Ovary (tissue), 10 donors: ENCODE results near the gene PLPPR3. TPM values are rescaled to one million over a fixed set of nuclear protein-coding genes. Genes with fewer than 3 reads are reported as not detected.
A peak's percentile ranks its signal among the peaks of the same experiment; 100 is the strongest.

ENCODE experiments used
- DNase-seq, 5 donors: peaks; one replicate each; pipeline ENCODE4 v3.0.0-alpha.2; 2019 to 2020
- H3K27ac ChIP-seq, 2 donors: fragments of 200-600 bp; one replicate each; pipeline versions ENCODE4 v1.5.1 to v1.8.0; 2019 to 2022
- H3K27me3 ChIP-seq: fragments of 200-600 bp; one replicate; pipeline ENCODE4 v1.8.0; 2022
- H3K36me3 ChIP-seq: fragments of 200-600 bp; sonication (generic); one replicate; pipeline ENCODE4 v1.5.1; 2019
- H3K4me1 ChIP-seq: one replicate; pipeline ENCODE4 v1.8.1; 2013; ENCODE audit warnings: mild to moderate bottlenecking, moderate library complexity; ENCODE audit not compliant: insufficient read depth
- H3K4me3 ChIP-seq: fragments of 200-600 bp; sonication (generic); one replicate; pipeline ENCODE4 v1.5.1; 2017
- H3K9me3 ChIP-seq, 2 donors: fragments of 200-600 bp in 1 of 2; sonication (generic) in 1 of 2; one replicate each; pipeline versions ENCODE4 v1.5.1 to v1.8.1; 2013 to 2019; ENCODE audit warnings: mild to moderate bottlenecking in 1 of 2, moderate library complexity in 1 of 2
- EP300 ChIP-seq: sonication (generic); formaldehyde crosslinking; IDR thresholded peaks from one replicate; pipeline ENCODE4 v1.6.1; 2017; ENCODE audit warnings: antibody characterized with exemption
- POLR2A ChIP-seq: fragments of 450-650 bp; IDR thresholded peaks from one replicate; pipeline ENCODE4 v1.6.1; 2017; ENCODE audit warnings: antibody characterized with exemption, mild to moderate bottlenecking, moderate library complexity
- whole genome bisulfite sequencing, 3 donors: extraction: QIAGEN DNeasy Blood & Tissue Kit in 1 of 3; methylation state at CpG; one replicate each; pipeline versions ENCODE4 v1.1.5 to v1.1.7; 2013 to 2017; 5-methylcytosine and 5-hydroxymethylcytosine counted together
- intact Hi-C, 4 donors: fragments of 100-400 bp; cut with DNase I; formaldehyde crosslinking; loops; one replicate each; pipeline versions ENCODE4 v1.11.0 to v1.15.1; 2022 to 2023
- long read RNA-seq, 3 donors: library from polyadenylated mRNA in 2 of 3; unstranded in 2 of 3; transcript quantifications; one replicate each; pipeline ENCODE4 v2.0.0 and lab custom pipeline, GENCODE V29; 2021 to 2026
- polyA plus RNA-seq, 2 donors: library from polyadenylated mRNA; stranded (reverse); fragments of 200-250 nt in 1 of 2; fragments of 350-450 nt in 1 of 2; fragmentation: Illumina TruSeq in 1 of 2; extraction: RNeasy Lipid Tissue Mini Kit (QIAGEN cat#74804) in 1 of 2; gene quantifications; one replicate each; pipeline ENCODE4 v1.2.3, GENCODE V29; 2013 to 2014
- total RNA-seq, 7 donors: library from RNA; depleted of rRNA in 2 of 7; stranded (reverse); fragments of >200 nt in 2 of 7; fragmentation: NEBNext Ultra II Directional in 3 of 7; extraction: Animal tissue kit (Norgen Biotek cat#: 25700) in 3 of 7; gene quantifications; one replicate each; pipeline versions ENCODE4 v1.1.0 to v1.2.4, GENCODE V29; 2016 to 2023
- TF ChIP-seq, protein P1 (sequence below), 3 donors: fragments of 450-650 bp in 2 of 3; fragments of 200-600 bp in 1 of 3; IDR thresholded peaks; one replicate each; pipeline versions ENCODE4 v1.5.1 to v1.8.0; 2016 to 2022; ENCODE audit warnings: antibody characterized with exemption in 3 of 3, mild to moderate bottlenecking in 1 of 3
- donor health status: DM: no; HTN: no; CAD: no; lungs with moderate emphysema.
- donor health status: DM: no; HTN: no; CAD: no.
- donor health status: Bipolar disorder and iron deficiency.
- donor health status: DM: yes; HTN: yes; CAD: no.
- donor health status: DM: no; HTN: no; CAD: no.
- donor health status: DM: yes; HTN: yes; CAD: no.

PLPPR3 gene, protein sequence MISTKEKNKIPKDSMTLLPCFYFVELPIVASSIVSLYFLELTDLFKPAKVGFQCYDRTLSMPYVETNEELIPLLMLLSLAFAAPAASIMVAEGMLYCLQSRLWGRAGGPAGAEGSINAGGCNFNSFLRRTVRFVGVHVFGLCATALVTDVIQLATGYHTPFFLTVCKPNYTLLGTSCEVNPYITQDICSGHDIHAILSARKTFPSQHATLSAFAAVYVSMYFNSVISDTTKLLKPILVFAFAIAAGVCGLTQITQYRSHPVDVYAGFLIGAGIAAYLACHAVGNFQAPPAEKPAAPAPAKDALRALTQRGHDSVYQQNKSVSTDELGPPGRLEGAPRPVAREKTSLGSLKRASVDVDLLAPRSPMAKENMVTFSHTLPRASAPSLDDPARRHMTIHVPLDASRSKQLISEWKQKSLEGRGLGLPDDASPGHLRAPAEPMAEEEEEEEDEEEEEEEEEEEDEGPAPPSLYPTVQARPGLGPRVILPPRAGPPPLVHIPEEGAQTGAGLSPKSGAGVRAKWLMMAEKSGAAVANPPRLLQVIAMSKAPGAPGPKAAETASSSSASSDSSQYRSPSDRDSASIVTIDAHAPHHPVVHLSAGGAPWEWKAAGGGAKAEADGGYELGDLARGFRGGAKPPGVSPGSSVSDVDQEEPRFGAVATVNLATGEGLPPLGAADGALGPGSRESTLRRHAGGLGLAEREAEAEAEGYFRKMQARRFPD
- total RNA-seq (10 to 100 TPM in 1 of 7 donors, 1 to 10 TPM in 1, under 1 TPM in 3, not detected in 2; 0.36 to 11.4 (median 0.80) TPM), polyA plus RNA-seq (under 1 TPM; 0.18 to 0.24 TPM)
- long read RNA-seq, donor 1: 0 reads
- long read RNA-seq, donor 2: 0 reads
- long read RNA-seq, donor 3: 0 reads

DNA sequence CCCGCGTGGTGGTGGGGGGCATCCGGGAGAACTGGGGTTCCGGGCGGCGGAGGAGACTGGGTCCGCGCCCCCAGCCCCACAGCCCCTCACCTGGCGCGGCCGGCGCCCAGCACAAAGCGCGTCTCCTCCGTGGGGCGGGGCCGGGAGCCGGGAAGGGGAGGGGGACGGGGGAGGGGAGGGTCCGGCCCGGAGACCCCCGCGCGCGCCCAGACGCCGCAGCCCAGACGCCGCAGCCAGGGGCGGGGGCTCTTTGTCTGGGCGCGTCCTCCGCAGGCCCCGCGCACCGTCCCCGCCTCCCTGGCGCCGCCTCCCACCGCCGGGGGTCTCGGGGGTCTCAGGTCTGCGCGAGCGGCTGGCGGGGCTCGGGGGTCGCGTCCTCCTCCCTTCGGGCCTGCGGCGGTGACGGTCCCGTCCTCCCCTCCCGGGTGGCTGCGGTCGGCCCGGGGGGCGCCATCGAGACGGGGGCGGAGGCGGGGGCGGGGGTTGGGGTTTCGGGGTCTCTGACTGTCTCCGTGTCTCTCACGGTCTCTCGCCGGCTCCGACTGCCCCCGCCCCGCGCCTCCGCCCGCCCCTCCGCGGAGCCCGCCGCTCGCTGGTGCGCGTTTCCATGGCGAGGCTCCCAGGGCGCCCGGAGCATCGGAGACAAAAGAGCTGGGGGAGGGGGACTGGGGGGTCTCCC, at the start of gene PLPPR3:
TSS of gene PLPPR3 (minus strand) at position 131 of the 679 bp plus-strand sequence. CDS start 396 bp downstream, outside the sequence.
- H3K36me3 ChIP-seq: no peaks in the 10 kb centered on the region
- WGBS, 3 donors: 1% methylated on average over 32 to 81 of the region's 86 CpGs; no CpG with 5 or more reads in 1 of the 3 donors
- no peaks in the 10 kb centered on the region for H3K27me3 ChIP-seq
- TF ChIP-seq EP300 (no peak), POLR2A (no peak)
- TF ChIP-seq, protein P1, sequence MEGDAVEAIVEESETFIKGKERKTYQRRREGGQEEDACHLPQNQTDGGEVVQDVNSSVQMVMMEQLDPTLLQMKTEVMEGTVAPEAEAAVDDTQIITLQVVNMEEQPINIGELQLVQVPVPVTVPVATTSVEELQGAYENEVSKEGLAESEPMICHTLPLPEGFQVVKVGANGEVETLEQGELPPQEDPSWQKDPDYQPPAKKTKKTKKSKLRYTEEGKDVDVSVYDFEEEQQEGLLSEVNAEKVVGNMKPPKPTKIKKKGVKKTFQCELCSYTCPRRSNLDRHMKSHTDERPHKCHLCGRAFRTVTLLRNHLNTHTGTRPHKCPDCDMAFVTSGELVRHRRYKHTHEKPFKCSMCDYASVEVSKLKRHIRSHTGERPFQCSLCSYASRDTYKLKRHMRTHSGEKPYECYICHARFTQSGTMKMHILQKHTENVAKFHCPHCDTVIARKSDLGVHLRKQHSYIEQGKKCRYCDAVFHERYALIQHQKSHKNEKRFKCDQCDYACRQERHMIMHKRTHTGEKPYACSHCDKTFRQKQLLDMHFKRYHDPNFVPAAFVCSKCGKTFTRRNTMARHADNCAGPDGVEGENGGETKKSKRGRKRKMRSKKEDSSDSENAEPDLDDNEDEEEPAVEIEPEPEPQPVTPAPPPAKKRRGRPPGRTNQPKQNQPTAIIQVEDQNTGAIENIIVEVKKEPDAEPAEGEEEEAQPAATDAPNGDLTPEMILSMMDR (IDR thresholded peaks at IDR 0.05): no peak
- DNase-seq: no peak
- intact Hi-C loops: no loop called here
- H3K4me3 ChIP-seq: no peak within 1 kb of the TSS
- no peak within 1 kb of the TSS for H3K27ac ChIP-seq
- peaks cover 2% of the 10 kb centered on the region for H3K4me1 ChIP-seq
- no peaks in the 10 kb centered on the region for H3K9me3 ChIP-seq

DNA sequence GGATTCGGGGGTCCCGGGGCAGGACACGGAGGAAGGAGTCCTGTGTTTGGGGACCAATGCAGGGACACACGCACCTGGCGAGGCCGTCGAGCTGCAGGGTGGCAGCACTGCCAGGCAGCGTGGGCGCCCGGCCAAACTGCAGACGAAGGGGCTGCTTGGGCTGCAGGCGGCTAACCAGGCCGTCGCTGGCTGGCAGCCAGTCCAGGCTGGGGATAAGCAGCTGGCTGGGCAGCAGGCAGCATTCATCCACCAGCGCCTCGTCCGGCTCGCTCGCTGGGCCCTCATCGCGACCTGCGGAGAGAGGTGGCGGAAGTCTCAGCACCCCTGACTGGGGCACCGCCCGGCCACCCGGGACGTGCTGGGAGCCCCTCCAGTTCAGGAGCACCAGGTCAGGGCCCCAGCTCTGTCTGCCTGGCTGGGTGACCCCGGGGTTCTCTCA, 49.2 kb upstream of the PLPPR3 start:
- intact Hi-C loops: no loop called here
- Histone ChIP-seq H3K4me3 (no peak overlapping the region), H3K4me1 (peaks cover 17% of the 10 kb centered on the region), H3K36me3 (no peaks in the 10 kb centered on the region), H3K9me3 (no peaks in the 10 kb centered on the region), H3K27me3 (no peaks in the 10 kb centered on the region), H3K27ac (peak overlapping the region in 1 of 2 donors; percentile 15)
- 59 to 78% (median 72%) methylated on average over 18 to 28 of the region's 28 CpGs for WGBS, 3 donors
- TF ChIP-seq EP300 (no peak), POLR2A (no peak)
- TF ChIP-seq, protein P1 (IDR thresholded peaks at IDR 0.05): no peak
- DNase-seq: peak in 4 of 5 donors; percentile 58 to 82 (median 72)

DNA sequence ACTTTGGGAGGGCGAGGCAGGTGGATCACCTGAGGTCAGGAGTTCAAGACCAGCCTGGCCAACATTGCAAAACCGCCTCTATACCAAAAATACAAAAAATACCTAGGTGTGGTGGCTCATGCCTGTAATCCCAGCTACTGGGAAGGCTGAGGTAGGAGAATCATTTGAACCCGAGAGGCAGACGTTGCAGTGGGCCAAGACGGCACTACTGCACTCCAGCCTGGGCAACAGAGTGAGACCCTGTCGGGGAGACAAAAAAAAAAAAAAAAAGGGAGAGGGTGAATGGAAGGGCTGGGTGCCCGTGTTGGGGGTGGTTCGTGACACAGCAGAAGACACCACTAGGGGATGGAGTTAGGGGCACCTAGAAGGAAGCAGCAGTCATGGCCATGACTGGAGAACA, 48.6 kb upstream of the PLPPR3 start:
- TF ChIP-seq POLR2A: no peak
- no peak for TF ChIP-seq EP300
- TF ChIP-seq, protein P1 (IDR thresholded peaks at IDR 0.05): no peak
- no peaks in the 10 kb centered on the region for H3K27me3 ChIP-seq
- intact Hi-C loops: no loop called here
- H3K36me3 ChIP-seq: no peaks in the 10 kb centered on the region
- 88 to 90% (median 88%) methylated on average over 8 of the region's 8 CpGs for WGBS, 3 donors
- H3K4me3 ChIP-seq: no peak overlapping the region
- no peak for DNase-seq
- H3K27ac ChIP-seq: peak overlapping the region; percentile 90 to 92
- H3K4me1 ChIP-seq: peaks cover 17% of the 10 kb centered on the region
- H3K9me3 ChIP-seq: no peaks in the 10 kb centered on the region
